Endothelial cell of umbilical vein (primary cell): ENCODE results near the gene CAMTA1. TPM values are rescaled to one million over a fixed set of nuclear protein-coding genes. Genes with fewer than 3 reads are reported as not detected.

ENCODE experiments used
- BruUV-seq: library from RNA; stranded (reverse); fragments of 400-500 nt; replicated peaks from 2 replicates; lab custom pipeline; 2021; lab: Mats Ljungman, UMichigan
- CTCF ChIA-PET: fragments of 300-600, 350-600 bp; sonication (Branson Sonifier 250); formaldehyde crosslinking; loops from one replicate; lab custom pipeline; 2021; ENCODE audit warnings: antibody characterized with exemption, inconsistent platforms; lab: Charles Lee
- POLR2A ChIA-PET: fragments of 300-600, 350-600 bp; sonication (Branson Sonifier 250); formaldehyde crosslinking; loops from one replicate; lab custom pipeline; 2021; ENCODE audit warnings: antibody characterized with exemption, inconsistent platforms; lab: Charles Lee
- DNase-seq: peaks from one replicate; pipeline ENCODE4 v3.0.0-alpha.2; 2011; ENCODE audit warnings: low read depth, low spot score
- FAIRE-seq: peaks from 2 replicates; lab custom pipeline; 2011; peaks lifted over from hg19 to GRCh38; lab: Jason Lieb, UNC
- H2AFZ ChIP-seq: 2 replicates; pipeline ENCODE4 v1.6.0; 2012; ENCODE audit warnings: low read depth, low read length, control low read depth, inconsistent platforms
- H3K27ac ChIP-seq: 2 replicates; pipeline ENCODE4 v1.5.1; 2011; ENCODE audit warnings: low read depth, mild to moderate bottlenecking, control low read depth, low read length, moderate library complexity; ENCODE audit not compliant: insufficient read depth
- H3K27me3 ChIP-seq, 2 experiments: 2 replicates each; pipeline versions ENCODE4 v1.6.0 to v1.6.1; 2011; ENCODE audit warnings: low read length in 2 of 2, mixed read lengths in 1 of 2; ENCODE audit not compliant: control insufficient read depth in 2 of 2, insufficient read depth in 2 of 2
- H3K36me3 ChIP-seq, 2 experiments: 2 replicates in 1 of 2; 3 replicates in 1 of 2; pipeline ENCODE4 v1.5.1; 2011; ENCODE audit warnings: low read length in 2 of 2, mild to moderate bottlenecking in 1 of 2, moderate library complexity in 1 of 2; ENCODE audit not compliant: control insufficient read depth in 2 of 2, insufficient read depth in 2 of 2; ENCODE audit errors: extremely low read depth in 1 of 2
- H3K4me1 ChIP-seq: 3 replicates; pipeline ENCODE4 v1.5.1; 2011; ENCODE audit warnings: mild to moderate bottlenecking, low read length; ENCODE audit not compliant: control insufficient read depth, insufficient read depth; ENCODE audit errors: extremely low read depth
- H3K4me2 ChIP-seq: 2 replicates; pipeline ENCODE4 v1.6.1; 2011; ENCODE audit warnings: low read length, control low read depth, mixed read lengths; ENCODE audit not compliant: insufficient read depth
- H3K4me3 ChIP-seq, 3 experiments: fragments of 200-600 bp in 1 of 3; sonication (generic), shearing (Covaris generic) in 1 of 3; replicated peaks in 1 of 3; 2 replicates each; pipeline ENCODE4 v1.5.1; 2011 to 2016; ENCODE audit warnings: control low read depth in 3 of 3, low read length in 3 of 3, mild to moderate bottlenecking in 2 of 3, inconsistent platforms in 1 of 3, low read depth in 1 of 3, moderate library complexity in 1 of 3; ENCODE audit not compliant: insufficient read depth in 1 of 3
- H3K79me2 ChIP-seq: 2 replicates; pipeline ENCODE4 v1.6.0; 2012; ENCODE audit warnings: low read length, inconsistent platforms; ENCODE audit not compliant: control insufficient read depth, insufficient read depth
- H3K9ac ChIP-seq: replicated peaks from 2 replicates; pipeline ENCODE3; 2011; ENCODE audit warnings: low read length, control low read depth; ENCODE audit not compliant: insufficient read depth; ENCODE audit errors: extremely low read depth
- H3K9me1 ChIP-seq: replicated peaks from 3 replicates; pipeline ENCODE4 v1.6.0; 2011; ENCODE audit warnings: mild to moderate bottlenecking, low read length; ENCODE audit not compliant: control insufficient read depth, insufficient read depth; ENCODE audit errors: extremely low read depth
- H3K9me3 ChIP-seq: replicated peaks from 2 replicates; pipeline ENCODE4 v1.5.1; 2012; ENCODE audit warnings: low read length, inconsistent platforms; ENCODE audit not compliant: control insufficient read depth, insufficient read depth
- H4K20me1 ChIP-seq: replicated peaks from 2 replicates; pipeline ENCODE3; 2011; ENCODE audit warnings: mild to moderate bottlenecking, low read length; ENCODE audit not compliant: control insufficient read depth, insufficient read depth; ENCODE audit errors: extremely low read depth
- CTCF ChIP-seq, 2 donors: IDR thresholded peaks; 1 replicate in 1 of 2; 2 replicates in 1 of 2; pipeline ENCODE4 v1.5.1; 2011; ENCODE audit warnings: low read length in 2 of 2, mild to moderate bottlenecking in 2 of 2, moderate library complexity in 2 of 2, control low read depth in 1 of 2, inconsistent platforms in 1 of 2, low read depth in 1 of 2; ENCODE audit not compliant: insufficient read depth in 1 of 2; ENCODE audit errors: extremely low read depth in 1 of 2
- EZH2 ChIP-seq: IDR thresholded peaks from 2 replicates; pipeline ENCODE4 v1.6.1; 2012; ENCODE audit warnings: borderline replicate concordance, low read depth, mild to moderate bottlenecking, moderate library complexity, low read length, inconsistent platforms; ENCODE audit not compliant: severe bottlenecking
- FOS ChIP-seq: IDR thresholded peaks from 2 replicates; pipeline ENCODE4 v1.6.1; 2011; ENCODE audit warnings: mild to moderate bottlenecking, low read length, moderate library complexity, borderline replicate concordance; ENCODE audit not compliant: insufficient read depth
- GATA2 ChIP-seq: IDR thresholded peaks from 2 replicates; pipeline ENCODE4 v1.7.0; 2011; ENCODE audit warnings: low read depth, mild to moderate bottlenecking, moderate library complexity, mixed read lengths, low read length; ENCODE audit not compliant: insufficient read length, insufficient read depth
- JUN ChIP-seq: IDR thresholded peaks from 2 replicates; pipeline ENCODE4 v1.6.1; 2011; ENCODE audit warnings: borderline replicate concordance, low read depth; ENCODE audit not compliant: insufficient read length, insufficient read depth
- MYC ChIP-seq: IDR thresholded peaks from one replicate; pipeline ENCODE4 v1.6.1; 2011; ENCODE audit warnings: mild to moderate bottlenecking, low read depth, low read length
- POLR2A ChIP-seq: IDR thresholded peaks from 2 replicates; pipeline ENCODE4 v1.6.1; 2012; ENCODE audit warnings: low read depth, mild to moderate bottlenecking, control low read depth, low read length
- POLR2AphosphoS5 ChIP-seq: IDR thresholded peaks from 2 replicates; pipeline ENCODE4 v1.6.1; 2012; ENCODE audit warnings: low read depth, mild to moderate bottlenecking, control low read depth, low read length, moderate library complexity; ENCODE audit not compliant: insufficient read depth
- dilution Hi-C: fragments of 300-500 bp; cut with MboI; formaldehyde crosslinking; loops from one replicate; pipeline ENCODE4 v1.15.0; 2019; ENCODE audit warnings: low sequenced_read_pairs; ENCODE audit not compliant: extremely low pct_ligation_motif_present
- intact Hi-C: fragments of 100-400 bp; cut with micrococcal nuclease; formaldehyde crosslinking; loops from one replicate; pipeline ENCODE4 v1.10.0; 2022
- polyA plus RNA-seq, 4 experiments: library from polyadenylated mRNA; depleted of rRNA in 3 of 4; stranded (reverse) in 3 of 4; unstranded in 1 of 4; fragments of >200 nt; gene quantifications; 2 replicates each; pipeline versions ENCODE4 v1.2.1 to v1.2.3, GENCODE V29; 2011 to 2012; ENCODE audit warnings: missing spikeins in 1 of 4
- total RNA-seq: library from RNA; stranded (reverse); gene quantifications from 2 replicates; pipeline ENCODE4 v1.2.3, GENCODE V29; 2021
- TF ChIP-seq, protein P1 (sequence below): IDR thresholded peaks from 2 replicates; pipeline ENCODE4 v1.6.1; 2011; ENCODE audit not compliant: insufficient read depth, insufficient read length

CAMTA1 gene
- total and polyA plus RNA-seq, 2 donors (not counting 3 experiments of a cell fraction or from before 2014, with no cell fraction given) = 50.8 to 92.7 TPM

DNA sequence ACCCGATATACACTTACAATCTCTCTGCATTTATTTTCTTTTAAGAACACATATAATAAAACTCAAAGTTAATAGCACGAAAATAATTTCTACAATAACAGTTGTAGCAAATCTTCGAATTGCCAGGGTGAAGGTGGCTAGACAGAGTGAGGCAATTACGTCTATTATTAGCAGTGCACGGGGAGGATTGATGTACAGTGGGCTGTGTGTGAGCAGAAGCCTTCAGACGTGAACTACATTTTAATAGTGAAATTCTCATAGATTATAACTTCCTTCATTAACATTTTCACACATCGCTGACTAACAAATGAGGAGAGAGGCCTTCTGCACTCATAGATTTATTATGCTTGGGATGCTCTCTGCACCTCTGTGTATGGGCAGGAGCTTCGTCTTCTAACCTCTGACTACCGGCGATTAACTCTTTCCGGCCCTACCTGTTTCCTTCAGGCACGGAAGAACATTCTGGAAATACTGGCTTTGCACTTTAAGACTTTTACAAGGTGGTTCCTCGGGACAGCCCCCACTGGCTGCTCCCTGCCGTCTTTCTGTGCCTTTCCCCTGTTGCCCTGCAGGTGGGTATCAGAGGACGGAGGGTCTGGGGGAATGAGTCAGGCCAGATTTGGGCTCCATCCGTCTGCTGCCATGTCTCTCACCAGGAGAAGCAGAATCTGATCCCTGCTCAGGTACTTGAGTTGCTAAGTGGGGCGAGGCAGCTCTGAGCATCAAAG, 200.5 kb downstream of the CAMTA1 start:
- Histone ChIP-seq H3K79me2 (no peaks in the 10 kb centered on the region), H3K4me1 (no peaks in the 10 kb centered on the region), H3K36me3 (no peaks in the 10 kb centered on the region), H3K9ac (no peak overlapping the region), H3K4me2 (no peak overlapping the region), H2AFZ (no peak overlapping the region), H4K20me1 (no peaks in the 10 kb centered on the region), H3K4me3 (no peak overlapping the region), H3K9me3 (no peaks in the 10 kb centered on the region), H3K27ac (no peak overlapping the region), H3K9me1 (no peaks in the 10 kb centered on the region), H3K27me3 (no peaks in the 10 kb centered on the region)
- no peak for DNase-seq
- dilution Hi-C loops (no loop called here), intact Hi-C loops (no loop called here)
- TF ChIP-seq CTCF (IDR thresholded peaks at IDR 0.05; ENCODE audit: extremely low read depth in 1 of 2, insufficient read depth in 1 of 2, low read depth in 1 of 2, low read length in 2 of 2) (no peak), FOS (no peak), JUN (no peak), POLR2A (no peak), GATA2 (no peak), EZH2 (no peak), POLR2AphosphoS5 (no peak), MYC (no peak)
- TF ChIP-seq, protein P1, sequence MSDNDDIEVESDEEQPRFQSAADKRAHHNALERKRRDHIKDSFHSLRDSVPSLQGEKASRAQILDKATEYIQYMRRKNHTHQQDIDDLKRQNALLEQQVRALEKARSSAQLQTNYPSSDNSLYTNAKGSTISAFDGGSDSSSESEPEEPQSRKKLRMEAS = no peak
- BruUV-seq = no TSS peak
- POLR2A ChIA-PET = no interaction called here
- no peak for FAIRE-seq
- CTCF ChIA-PET = no interaction called here
